ENCODE data around the gene RAD50. TPM values are rescaled to one million over a fixed set of nuclear protein-coding genes. Genes with fewer than 3 reads are reported as not detected.

The RAD50 gene
- polyA plus RNA-seq, 1 experiment, result 9.7 TPM

DNA sequence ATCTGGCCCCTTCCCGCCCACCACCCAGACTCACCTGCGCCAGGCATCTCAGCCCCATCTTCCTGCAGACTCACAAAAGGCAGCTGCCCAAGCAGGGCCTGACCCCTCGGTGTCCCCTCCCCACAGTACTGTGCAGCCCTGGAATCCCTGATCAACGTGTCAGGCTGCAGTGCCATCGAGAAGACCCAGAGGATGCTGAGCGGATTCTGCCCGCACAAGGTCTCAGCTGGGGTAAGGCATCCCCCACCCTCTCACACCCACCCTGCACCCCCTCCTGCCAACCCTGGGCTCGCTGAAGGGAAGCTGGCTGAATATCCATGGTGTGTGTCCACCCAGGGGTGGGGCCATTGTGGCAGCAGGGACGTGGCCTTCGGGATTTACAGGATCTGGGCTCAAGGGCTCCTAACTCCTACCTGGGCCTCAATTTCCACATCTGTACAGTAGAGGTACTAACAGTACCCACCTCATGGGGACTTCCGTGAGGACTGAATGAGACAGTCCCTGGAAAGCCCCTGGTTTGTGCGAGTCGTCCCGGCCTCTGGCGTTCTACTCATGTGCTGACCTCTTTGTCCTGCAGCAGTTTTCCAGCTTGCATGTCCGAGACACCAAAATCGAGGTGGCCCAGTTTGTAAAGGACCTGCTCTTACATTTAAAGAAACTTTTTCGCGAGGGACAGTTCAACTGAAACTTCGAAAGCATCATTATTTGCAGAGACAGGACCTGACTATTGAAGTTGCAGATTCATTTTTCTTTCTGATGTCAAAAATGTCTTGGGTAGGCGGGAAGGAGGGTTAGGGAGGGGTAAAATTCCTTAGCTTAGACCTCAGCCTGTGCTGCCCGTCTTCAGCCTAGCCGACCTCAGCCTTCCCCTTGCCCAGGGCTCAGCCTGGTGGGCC, 103.1 kb downstream of the RAD50 start:
- H3K27me3 ChIP-seq (ENCODE audit: control insufficient read depth, insufficient read depth, low read length), result no peaks in the 10 kb centered on the region
- DNase-seq (ENCODE audit: low read depth), result no peak
- POLR2A ChIA-PET, result no interaction called here
- TF ChIP-seq, protein P1, sequence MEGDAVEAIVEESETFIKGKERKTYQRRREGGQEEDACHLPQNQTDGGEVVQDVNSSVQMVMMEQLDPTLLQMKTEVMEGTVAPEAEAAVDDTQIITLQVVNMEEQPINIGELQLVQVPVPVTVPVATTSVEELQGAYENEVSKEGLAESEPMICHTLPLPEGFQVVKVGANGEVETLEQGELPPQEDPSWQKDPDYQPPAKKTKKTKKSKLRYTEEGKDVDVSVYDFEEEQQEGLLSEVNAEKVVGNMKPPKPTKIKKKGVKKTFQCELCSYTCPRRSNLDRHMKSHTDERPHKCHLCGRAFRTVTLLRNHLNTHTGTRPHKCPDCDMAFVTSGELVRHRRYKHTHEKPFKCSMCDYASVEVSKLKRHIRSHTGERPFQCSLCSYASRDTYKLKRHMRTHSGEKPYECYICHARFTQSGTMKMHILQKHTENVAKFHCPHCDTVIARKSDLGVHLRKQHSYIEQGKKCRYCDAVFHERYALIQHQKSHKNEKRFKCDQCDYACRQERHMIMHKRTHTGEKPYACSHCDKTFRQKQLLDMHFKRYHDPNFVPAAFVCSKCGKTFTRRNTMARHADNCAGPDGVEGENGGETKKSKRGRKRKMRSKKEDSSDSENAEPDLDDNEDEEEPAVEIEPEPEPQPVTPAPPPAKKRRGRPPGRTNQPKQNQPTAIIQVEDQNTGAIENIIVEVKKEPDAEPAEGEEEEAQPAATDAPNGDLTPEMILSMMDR (IDR thresholded peaks at IDR 0.05; ENCODE audit: insufficient read depth, low read depth, low read length), result no peak
- no peak overlapping the region for H3K4me3 ChIP-seq (ENCODE audit: low read depth, low read length)
- CTCF ChIA-PET, result interaction anchor here (0.7 to 1.9 kb wide), 3 partner anchors 18 to 160 kb away, joined by 3 to 5 read pairs (median 3); no protein-coding TSS in a partner anchor
- H3K36me3 ChIP-seq (ENCODE audit: control insufficient read depth, insufficient read depth, low read length), result no peaks in the 10 kb centered on the region

DNA sequence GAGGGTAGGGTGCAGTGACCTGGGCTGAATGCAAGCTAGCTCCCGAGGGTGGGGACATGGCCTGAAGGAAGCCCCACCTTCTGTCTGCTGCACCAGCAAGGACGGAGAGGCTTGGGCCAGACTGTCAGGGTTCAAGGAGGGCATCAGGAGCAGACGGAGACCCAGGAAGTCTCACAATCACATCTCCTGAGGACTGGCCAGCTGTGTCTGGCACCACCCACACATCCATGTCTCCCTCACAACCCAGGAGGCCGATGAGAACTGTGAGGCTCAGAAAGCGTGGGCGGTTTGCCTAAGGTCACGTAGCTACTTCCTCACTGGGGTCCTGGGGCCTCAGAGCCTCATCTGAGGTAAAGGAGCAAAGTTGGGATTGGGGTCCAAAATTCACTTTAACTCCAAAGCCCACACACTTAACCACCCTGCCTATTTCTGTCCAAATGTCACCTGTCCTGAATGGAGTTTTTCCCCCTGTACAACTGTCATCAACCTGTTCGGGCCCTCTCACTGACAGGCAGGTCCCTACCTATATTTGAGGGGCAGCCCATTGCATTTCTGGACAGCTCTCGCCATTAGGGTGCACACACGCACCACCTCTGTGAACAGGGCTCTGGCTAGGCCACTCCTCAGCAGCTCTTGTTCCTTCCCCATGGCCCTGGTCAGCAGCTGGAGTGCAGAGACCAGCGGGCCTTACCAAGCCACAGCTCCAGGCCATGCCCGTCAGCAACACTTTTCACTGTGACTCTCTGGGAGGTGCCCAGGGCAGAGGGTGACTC, 104.6 kb downstream of the RAD50 start:
- ChIA-PET POLR2A (no interaction called here), CTCF (interaction anchor here (0.7 to 2.0 kb wide), 7 partner anchors 15 to 196 kb away, joined by 3 to 5 read pairs (median 4); no protein-coding TSS in a partner anchor)
- no peak for DNase-seq (ENCODE audit: low read depth)
- H3K4me3 ChIP-seq (ENCODE audit: low read depth, low read length), result no peak overlapping the region
- H3K27me3 ChIP-seq (ENCODE audit: control insufficient read depth, insufficient read depth, low read length), result no peaks in the 10 kb centered on the region
- H3K36me3 ChIP-seq (ENCODE audit: control insufficient read depth, insufficient read depth, low read length), result no peaks in the 10 kb centered on the region
- TF ChIP-seq, protein P1 (IDR thresholded peaks at IDR 0.05; ENCODE audit: insufficient read depth, low read depth, low read length), result no peak

DNA sequence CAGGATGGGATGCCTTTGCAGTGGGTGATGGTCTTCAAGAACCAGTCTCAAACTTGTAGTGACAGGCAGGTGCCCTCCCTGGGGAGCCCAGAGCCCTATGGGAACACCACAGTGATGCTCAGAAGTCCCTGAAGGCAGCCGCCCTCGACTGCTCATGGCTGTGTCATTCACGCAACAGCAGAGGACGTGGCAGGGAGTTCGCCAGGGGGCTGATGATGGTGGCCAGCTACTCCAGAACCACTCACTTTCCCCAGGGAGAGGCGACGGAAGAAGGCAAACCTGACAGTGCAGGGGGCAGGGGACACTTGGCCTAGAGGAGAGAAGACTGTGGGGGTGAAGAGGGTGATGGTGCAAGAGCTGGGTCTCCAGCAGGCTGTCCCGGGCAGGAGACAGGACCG, 105.2 kb downstream of the RAD50 start:
- Histone ChIP-seq H3K36me3 (ENCODE audit: control insufficient read depth, insufficient read depth, low read length) (no peaks in the 10 kb centered on the region), H3K27me3 (ENCODE audit: control insufficient read depth, insufficient read depth, low read length) (no peaks in the 10 kb centered on the region), H3K4me3 (ENCODE audit: low read depth, low read length) (no peak overlapping the region)
- DNase-seq (ENCODE audit: low read depth), result no peak
- TF ChIP-seq, protein P1 (IDR thresholded peaks at IDR 0.05; ENCODE audit: insufficient read depth, low read depth, low read length), result no peak
- POLR2A ChIA-PET, result no interaction called here
- CTCF ChIA-PET, result interaction anchor here (0.8 to 2.0 kb wide), 6 partner anchors 14 to 166 kb away, joined by 3 to 5 read pairs (median 4); no protein-coding TSS in a partner anchor

DNA sequence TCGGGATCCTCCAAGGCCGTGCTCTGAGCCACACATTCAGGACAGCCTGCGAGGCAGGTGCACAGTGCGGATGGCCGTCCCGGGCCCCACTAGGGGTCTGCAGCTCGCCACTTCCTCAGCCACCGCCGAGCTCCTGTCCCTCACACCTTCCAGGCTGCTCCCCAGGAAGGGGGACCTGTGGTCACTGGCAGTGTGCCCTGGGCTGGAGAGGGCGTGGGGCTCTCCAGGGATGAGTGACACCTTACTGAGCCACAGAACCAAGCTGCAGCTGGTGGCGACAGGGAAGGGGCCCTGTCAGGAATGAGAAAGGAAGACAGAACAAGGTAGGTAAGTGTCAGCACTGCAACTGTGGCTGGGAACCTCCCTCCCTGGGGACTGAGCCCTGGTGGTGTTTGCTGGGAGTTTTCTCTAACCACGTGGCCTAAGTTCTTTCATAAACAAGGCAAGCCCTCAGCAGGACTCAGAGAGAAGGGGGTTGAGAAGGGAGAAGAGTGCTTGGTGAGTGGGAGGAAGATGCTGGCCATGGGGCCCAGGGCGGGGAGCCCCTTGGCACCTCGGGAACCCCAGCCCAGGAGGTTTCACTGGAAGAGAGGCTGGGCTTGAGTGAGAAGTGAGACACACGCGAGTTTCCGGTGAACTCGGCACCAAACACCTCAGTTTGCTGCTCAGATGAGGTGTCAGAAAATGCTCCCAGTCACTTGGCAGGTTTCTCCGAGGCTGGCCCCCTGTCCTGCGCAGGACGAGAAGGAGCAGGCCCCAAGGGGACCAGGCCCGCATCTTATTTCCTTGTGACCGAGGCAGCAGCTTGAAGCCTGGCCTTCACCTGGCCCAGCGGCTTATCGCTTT, 106.4 kb downstream of the RAD50 start:
- H3K36me3 ChIP-seq (ENCODE audit: control insufficient read depth, insufficient read depth, low read length), result no peaks in the 10 kb centered on the region
- TF ChIP-seq, protein P1 (IDR thresholded peaks at IDR 0.05; ENCODE audit: insufficient read depth, low read depth, low read length), result no peak
- CTCF ChIA-PET, result interaction anchor here (0.8 kb wide), 1 partner anchor 15 kb away, joined by 3 read pairs; no protein-coding TSS in a partner anchor
- no peaks in the 10 kb centered on the region for H3K27me3 ChIP-seq (ENCODE audit: control insufficient read depth, insufficient read depth, low read length)
- no peak overlapping the region for H3K4me3 ChIP-seq (ENCODE audit: low read depth, low read length)
- POLR2A ChIA-PET, result no interaction called here
- DNase-seq (ENCODE audit: low read depth), result no peak
